HuH-7.5 (cell line): ENCODE data around the gene STX18.
"Not testable (repeated sequence)": the region's sequence is repeated elsewhere in the genome, so short reads cannot be mapped to it uniquely, and the experiment has no call there.

Experiments used
- DNase-seq: peaks from one replicate; pipeline ENCODE4 v3.0.0; 2011; ENCODE audit warnings: low spot score

Gene STX18

GRCh38 chr4:4507923-4508322 lies 33.9 kb downstream of the STX18 start:
- no peak for DNase-seq

- no peak for DNase-seq
These were observed 34.4 kb downstream of the STX18 start for GRCh38 chr4:4507403-4507802.

- DNase-seq: no peak
These were observed 34.9 kb downstream of the STX18 start for GRCh38 chr4:4506961-4507360.

- DNase-seq: not testable (repeated sequence)
These were observed 36.6 kb downstream of the STX18 start for GRCh38 chr4:4505211-4505610.

- DNase-seq: no peak
These were observed 37.1 kb downstream of the STX18 start for GRCh38 chr4:4504783-4505182.

GRCh38 chr4:4502694-4503311 lies 39.0 kb downstream of the STX18 start:
- no peak for DNase-seq

GRCh38 chr4:4501679-4502078 lies 40.2 kb downstream of the STX18 start:
- DNase-seq: no peak

- DNase-seq: no peak
These were observed 42.3 kb downstream of the STX18 start for GRCh38 chr4:4499438-4500123.

GRCh38 chr4:4496592-4497372 lies 45.1 kb downstream of the STX18 start:
- DNase-seq: no peak

GRCh38 chr4:4494882-4495281 lies 47.0 kb downstream of the STX18 start:
- no peak for DNase-seq

- no peak for DNase-seq
These were observed 49.5 kb downstream of the STX18 start for GRCh38 chr4:4492161-4492847.

GRCh38 chr4:4491396-4491893 lies 50.4 kb downstream of the STX18 start:
- DNase-seq: no peak

GRCh38 chr4:4490816-4491215 lies 51.0 kb downstream of the STX18 start:
- no peak for DNase-seq

- no peak for DNase-seq
These were observed 51.8 kb downstream of the STX18 start for GRCh38 chr4:4490041-4490440.

- peak; percentile 42 for DNase-seq
These were observed 53.1 kb downstream of the STX18 start for GRCh38 chr4:4488405-4489404.

- DNase-seq: no peak
These were observed 54.9 kb downstream of the STX18 start for GRCh38 chr4:4486969-4487368.

GRCh38 chr4:4485806-4486205 lies 56.0 kb downstream of the STX18 start:
- DNase-seq: no peak

GRCh38 chr4:4481399-4481994 lies 60.4 kb downstream of the STX18 start:
- no peak for DNase-seq

GRCh38 chr4:4480685-4481398 lies 61.0 kb downstream of the STX18 start:
- no peak for DNase-seq

- DNase-seq: no peak
These were observed 61.6 kb downstream of the STX18 start for GRCh38 chr4:4480205-4480604.
